ENCODE data around the gene PCDHA13. TPM values are rescaled to one million over a fixed set of nuclear protein-coding genes. Genes with fewer than 3 reads are reported as not detected.
"Not testable (repeated sequence)": the region's sequence is repeated elsewhere in the genome, so short reads cannot be mapped to it uniquely, and the experiment has no call there.

The PCDHA13 gene, protein sequence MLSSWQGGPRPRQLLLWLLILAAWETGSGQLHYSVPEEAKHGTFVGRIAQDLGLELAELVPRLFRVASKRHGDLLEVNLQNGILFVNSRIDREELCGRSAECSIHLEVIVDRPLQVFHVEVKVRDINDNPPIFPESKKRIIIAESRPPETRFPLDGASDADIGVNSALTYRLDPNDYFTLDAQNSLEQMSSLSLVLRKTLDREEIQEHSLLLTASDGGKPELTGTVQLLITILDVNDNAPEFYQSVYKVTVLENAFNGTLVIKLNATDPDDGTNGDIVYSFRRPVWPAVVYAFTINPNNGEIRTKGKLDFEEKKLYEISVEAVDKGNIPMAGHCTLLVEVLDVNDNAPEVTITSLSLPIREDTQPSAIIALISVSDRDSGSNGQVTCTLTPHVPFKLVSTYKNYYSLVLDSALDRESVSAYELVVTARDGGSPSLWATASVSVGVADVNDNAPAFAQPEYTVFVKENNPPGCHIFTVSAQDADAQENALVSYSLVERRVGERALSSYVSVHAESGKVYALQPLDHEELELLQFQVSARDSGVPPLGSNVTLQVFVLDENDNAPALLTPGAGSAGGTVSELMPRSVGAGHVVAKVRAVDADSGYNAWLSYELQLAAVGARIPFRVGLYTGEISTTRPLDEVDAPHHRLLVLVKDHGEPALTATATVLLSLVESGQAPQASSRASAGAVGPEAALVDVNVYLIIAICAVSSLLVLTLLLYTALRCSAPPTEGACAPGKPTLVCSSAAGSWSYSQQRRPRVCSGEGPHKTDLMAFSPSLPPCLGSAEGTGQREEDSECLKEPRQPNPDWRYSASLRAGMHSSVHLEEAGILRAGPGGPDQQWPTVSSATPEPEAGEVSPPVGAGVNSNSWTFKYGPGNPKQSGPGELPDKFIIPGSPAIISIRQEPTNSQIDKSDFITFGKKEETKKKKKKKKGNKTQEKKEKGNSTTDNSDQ
- total RNA-seq (ENCODE audit: unreplicated experiment): 10.2 TPM
- long read RNA-seq: 0 reads

DNA sequence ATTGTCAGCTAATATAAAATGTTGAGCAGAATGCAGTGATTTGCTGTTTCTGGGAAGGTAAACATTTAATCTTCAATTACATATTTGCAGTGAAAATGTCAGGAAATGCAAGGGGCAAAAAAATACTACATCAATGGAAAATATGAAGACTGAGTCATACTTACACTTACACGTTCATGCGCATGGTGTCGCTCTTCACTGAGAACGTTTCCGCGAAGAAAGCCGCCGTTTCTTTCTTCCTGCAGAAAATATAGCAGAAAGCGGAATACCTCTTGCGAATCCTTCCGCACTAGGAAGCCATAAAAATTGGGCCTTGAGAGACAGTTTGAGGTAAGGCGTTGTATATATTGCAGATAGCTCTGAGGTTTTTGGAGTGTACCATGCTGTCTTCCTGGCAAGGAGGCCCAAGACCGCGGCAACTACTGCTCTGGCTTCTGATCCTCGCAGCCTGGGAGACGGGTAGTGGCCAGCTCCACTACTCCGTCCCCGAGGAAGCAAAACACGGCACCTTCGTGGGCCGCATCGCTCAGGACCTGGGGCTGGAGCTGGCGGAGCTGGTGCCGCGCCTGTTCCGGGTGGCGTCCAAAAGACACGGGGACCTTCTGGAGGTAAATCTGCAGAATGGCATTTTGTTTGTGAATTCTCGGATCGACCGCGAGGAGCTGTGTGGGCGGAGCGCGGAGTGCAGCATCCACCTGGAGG is at the start of gene PCDHA13:
TSS of gene PCDHA13 (plus strand) at position 236 of the 702 bp plus-strand sequence. CDS start at position 381, 145 bp downstream.
- no peak within 1 kb of the TSS for H3K27ac Mint-ChIP-seq (ENCODE audit: unreplicated experiment)
- H3K4me3 Mint-ChIP-seq (ENCODE audit: unreplicated experiment): peak within 1 kb of the TSS; percentile 47
- H3K27me3 Mint-ChIP-seq (ENCODE audit: unreplicated experiment): no peaks in the 10 kb centered on the region
- H3K4me1 Mint-ChIP-seq (ENCODE audit: low read depth, unreplicated experiment): no peaks in the 10 kb centered on the region
- peaks cover 36% of the 10 kb centered on the region for H3K36me3 Mint-ChIP-seq (ENCODE audit: unreplicated experiment)
- H3K9me3 Mint-ChIP-seq (ENCODE audit: unreplicated experiment): peaks cover 4% of the 10 kb centered on the region
- TF ChIP-seq CTCF (IDR thresholded peaks at IDR 0.05; ENCODE audit: partially characterized antibody, unreplicated experiment): no peak
- no peak for DNase-seq

DNA sequence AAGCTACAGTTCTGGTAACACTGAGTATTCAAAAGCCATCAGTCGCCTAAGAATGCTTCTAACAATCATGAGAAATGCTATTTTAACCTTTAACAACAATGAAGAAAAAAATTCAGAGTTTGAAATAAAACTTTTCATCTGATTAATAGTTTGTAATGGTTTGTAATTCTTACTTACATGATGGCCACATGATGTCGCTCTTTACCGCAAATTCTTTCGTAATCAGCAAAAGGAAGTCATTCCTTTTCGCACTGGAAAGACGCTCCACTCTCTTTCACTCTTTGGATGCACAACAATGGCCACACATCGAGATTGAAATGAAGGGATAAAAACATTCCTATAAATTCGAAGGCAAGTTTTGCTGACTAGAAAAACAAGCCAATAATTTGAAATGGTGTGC is 47.9 kb upstream of the PCDHA13 start, which contains the start of gene PCDHA7:
TSS of gene PCDHA7 (plus strand) at position 277 of the 400 bp plus-strand sequence. CDS start at position 392, 115 bp downstream.
- no peak for DNase-seq
- H3K27ac Mint-ChIP-seq (ENCODE audit: unreplicated experiment): peak within 1 kb of the TSS; percentile 92
- peaks cover 22% of the 10 kb centered on the region for H3K9me3 Mint-ChIP-seq (ENCODE audit: unreplicated experiment)
- peak within 1 kb of the TSS; percentile 88 for H3K4me3 Mint-ChIP-seq (ENCODE audit: unreplicated experiment)
- H3K4me1 Mint-ChIP-seq (ENCODE audit: low read depth, unreplicated experiment): peaks cover 2% of the 10 kb centered on the region
- peaks cover 5% of the 10 kb centered on the region for H3K27me3 Mint-ChIP-seq (ENCODE audit: unreplicated experiment)
- peaks cover 56% of the 10 kb centered on the region for H3K36me3 Mint-ChIP-seq (ENCODE audit: unreplicated experiment)
- TF ChIP-seq CTCF (IDR thresholded peaks at IDR 0.05; ENCODE audit: partially characterized antibody, unreplicated experiment): no peak

DNA sequence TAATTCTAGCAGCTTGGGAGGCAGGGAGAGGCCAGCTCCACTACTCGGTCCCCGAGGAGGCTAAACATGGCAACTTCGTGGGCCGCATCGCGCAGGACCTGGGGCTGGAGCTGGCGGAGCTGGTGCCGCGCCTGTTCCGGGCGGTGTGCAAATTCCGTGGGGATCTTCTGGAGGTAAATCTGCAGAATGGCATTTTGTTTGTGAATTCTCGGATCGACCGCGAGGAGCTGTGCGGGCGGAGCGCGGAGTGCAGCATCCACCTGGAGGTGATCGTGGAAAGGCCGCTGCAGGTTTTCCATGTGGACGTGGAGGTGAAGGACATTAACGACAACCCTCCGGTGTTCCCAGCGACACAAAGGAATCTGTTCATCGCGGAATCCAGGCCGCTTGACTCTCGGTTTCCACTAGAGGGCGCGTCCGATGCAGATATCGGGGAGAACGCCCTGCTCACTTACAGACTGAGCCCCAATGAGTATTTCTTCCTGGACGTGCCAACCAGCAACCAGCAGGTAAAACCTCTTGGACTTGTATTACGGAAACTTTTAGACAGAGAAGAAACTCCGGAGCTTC is 47.4 kb upstream of the PCDHA13 start:
- Mint-ChIP-seq H3K4me3 (ENCODE audit: unreplicated experiment) (peak overlapping the region; percentile 88), H3K9me3 (ENCODE audit: unreplicated experiment) (peaks cover 22% of the 10 kb centered on the region), H3K36me3 (ENCODE audit: unreplicated experiment) (peaks cover 51% of the 10 kb centered on the region), H3K27ac (ENCODE audit: unreplicated experiment) (peak overlapping the region; percentile 92)
- H3K27me3 Mint-ChIP-seq (ENCODE audit: unreplicated experiment); DNase-seq; H3K4me1 Mint-ChIP-seq (ENCODE audit: low read depth, unreplicated experiment): not testable (repeated sequence)

DNA sequence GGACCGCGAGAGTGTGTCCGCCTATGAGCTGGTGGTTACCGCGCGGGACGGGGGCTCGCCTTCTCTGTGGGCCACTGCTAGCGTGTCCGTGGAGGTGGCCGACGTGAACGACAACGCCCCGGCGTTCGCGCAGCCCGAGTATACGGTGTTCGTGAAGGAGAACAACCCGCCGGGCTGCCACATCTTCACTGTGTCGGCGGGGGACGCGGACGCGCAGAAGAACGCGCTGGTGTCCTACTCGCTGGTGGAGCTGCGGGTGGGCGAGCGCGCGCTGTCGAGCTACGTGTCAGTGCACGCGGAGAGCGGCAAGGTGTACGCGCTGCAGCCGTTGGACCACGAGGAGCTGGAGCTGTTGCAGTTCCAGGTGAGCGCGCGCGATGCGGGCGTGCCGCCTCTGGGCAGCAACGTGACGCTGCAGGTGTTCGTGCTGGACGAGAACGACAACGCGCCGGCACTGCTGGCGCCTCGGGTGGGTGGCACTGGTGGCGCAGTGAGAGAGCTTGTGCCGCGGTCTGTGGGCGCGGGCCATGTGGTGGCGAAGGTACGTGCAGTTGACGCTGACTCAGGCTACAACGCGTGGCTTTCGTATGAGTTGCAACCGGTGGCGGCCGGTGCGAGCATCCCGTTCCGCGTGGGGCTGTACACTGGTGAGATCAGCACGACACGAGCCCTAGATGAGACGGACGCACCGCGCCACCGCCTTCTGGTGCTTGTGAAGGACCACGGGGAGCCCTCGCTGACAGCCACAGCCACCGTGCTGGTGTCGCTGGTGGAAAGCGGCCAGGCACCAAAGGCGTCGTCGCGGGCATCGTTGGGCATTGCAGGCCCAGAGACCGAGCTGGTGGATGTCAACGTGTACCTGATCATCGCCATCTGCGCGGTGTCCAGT is 46.1 kb upstream of the PCDHA13 start:
- Mint-ChIP-seq H3K9me3 (ENCODE audit: unreplicated experiment) (peaks cover 18% of the 10 kb centered on the region), H3K4me1 (ENCODE audit: low read depth, unreplicated experiment) (no peaks in the 10 kb centered on the region), H3K4me3 (ENCODE audit: unreplicated experiment) (no peak overlapping the region), H3K36me3 (ENCODE audit: unreplicated experiment) (peaks cover 59% of the 10 kb centered on the region), H3K27me3 (ENCODE audit: unreplicated experiment) (peaks cover 5% of the 10 kb centered on the region), H3K27ac (ENCODE audit: unreplicated experiment) (no peak overlapping the region)
- TF ChIP-seq CTCF (IDR thresholded peaks at IDR 0.05; ENCODE audit: partially characterized antibody, unreplicated experiment): no peak
- DNase-seq: no peak
